Activated CD8-positive, alpha-beta memory T cell treated with anti-CD3 and anti-CD28 coated beads, Interleukin-2, amount 50 U/mL, for 24 hours (primary cell): ENCODE data around the gene LCA5.
"Not testable (repeated sequence)": the region's sequence is repeated elsewhere in the genome, so short reads cannot be mapped to it uniquely, and the experiment has no call there.

Experiments
- DNase-seq: peaks from one replicate; pipeline ENCODE4 v3.0.0-alpha.2; 2020; ENCODE audit errors: extremely low read depth

The LCA5 gene

DNA sequence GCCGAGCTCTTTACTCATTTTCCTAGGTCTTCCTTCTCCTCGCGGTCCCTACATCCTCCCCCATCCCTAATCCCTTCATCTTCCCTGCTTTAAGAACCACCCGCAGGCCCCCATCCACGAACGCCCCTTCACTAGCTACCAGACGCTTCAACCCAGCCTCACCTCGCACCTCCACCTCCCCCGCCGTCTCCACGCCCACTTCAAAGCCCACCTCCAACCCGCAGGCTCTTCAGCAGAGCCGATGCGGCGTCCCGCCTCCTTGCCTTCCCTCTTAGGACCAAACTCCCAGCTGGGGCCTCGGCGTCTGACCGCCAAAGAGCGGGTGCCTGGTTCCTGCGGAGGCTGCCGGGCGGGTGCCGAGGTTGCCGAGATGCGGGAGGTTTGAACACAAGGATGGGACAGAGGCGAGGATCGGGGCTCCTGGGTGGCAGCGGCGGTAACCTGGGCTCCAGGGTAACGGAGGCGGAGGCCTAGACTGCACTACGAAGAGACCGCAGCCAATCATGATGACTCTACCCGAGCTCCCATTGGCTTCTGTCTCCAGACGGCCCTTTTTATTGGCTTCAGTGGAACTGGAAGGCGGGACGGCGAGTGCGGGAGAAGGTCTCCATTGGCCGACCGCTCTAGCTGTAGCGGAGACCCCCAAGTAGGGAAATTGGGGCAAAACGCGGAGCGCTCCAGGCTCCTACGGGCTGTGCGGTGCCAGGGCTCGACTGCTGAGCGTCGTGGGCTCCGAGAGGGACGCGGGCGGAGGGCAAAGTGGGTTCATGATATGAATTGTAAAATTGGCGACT, at the start of gene LCA5:
Gene LCA5 (minus strand): TSS at position 477 of the 794 bp plus-strand sequence. CDS start 18,536 bp downstream, outside the sequence.
- DNase-seq: peak; percentile 54

GRCh38 chr6:79586548-79586947, 49.3 kb upstream of the LCA5 start:
- no peak for DNase-seq

- DNase-seq: no peak
Measured at GRCh38 chr6:79584332-79584731, 47.1 kb upstream of the LCA5 start.

DNA sequence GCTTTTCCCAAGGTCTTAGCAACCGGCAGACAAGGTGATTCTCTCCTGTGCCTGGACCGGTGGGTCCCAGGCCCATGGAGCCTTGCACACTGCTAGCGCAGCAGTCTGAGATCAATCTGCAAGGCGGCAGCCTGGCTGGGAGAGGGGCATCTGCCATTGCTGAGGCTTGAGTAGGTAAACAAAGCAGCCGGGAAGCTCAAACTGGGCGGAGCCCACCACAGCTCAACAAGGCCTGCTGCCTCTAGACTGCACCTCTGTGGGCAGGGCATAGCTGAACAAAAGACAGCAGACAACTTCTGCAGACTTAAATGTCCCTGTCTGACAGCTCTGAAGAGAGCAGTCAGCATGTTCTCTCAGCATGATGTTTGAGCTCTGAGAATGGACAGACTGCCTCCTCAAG, 40.7 kb upstream of the LCA5 start:
- not testable (repeated sequence) for DNase-seq

DNA sequence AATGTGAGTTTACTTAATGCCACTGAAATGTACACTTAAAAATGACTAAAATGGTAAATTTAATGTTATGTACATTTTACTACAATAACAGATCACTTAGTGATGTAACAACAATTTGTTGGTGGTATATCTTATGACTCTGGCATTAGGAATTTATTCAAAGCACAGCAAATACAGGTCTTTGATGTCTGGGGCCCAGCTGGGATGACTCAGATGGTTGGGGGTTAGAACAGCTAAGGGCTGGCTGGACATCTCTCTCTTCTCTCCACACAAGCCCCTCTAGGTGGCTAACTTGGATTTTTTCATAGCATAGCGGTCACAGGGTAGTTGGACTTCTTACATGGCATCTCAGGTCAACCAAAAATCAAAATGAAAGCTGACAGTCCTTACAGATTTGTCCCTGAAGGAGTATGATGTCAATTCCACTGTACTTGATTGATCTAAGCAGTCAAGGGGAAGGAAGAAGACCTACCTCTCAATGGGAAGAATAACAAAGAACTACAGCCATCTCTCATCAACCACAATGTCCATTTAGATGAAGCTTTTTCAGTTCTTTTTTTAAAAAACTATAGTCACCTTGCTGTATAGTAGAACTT, 37.5 kb upstream of the LCA5 start:
- DNase-seq: no peak

- DNase-seq: no peak
Measured at GRCh38 chr6:79574174-79574573, 36.9 kb upstream of the LCA5 start.

- no peak for DNase-seq
Measured at GRCh38 chr6:79571030-79571367, 33.8 kb upstream of the LCA5 start.

- DNase-seq: no peak
Measured at GRCh38 chr6:79570129-79571029, 33.1 kb upstream of the LCA5 start.

GRCh38 chr6:79568996-79569395, 31.8 kb upstream of the LCA5 start:
- no peak for DNase-seq

DNA sequence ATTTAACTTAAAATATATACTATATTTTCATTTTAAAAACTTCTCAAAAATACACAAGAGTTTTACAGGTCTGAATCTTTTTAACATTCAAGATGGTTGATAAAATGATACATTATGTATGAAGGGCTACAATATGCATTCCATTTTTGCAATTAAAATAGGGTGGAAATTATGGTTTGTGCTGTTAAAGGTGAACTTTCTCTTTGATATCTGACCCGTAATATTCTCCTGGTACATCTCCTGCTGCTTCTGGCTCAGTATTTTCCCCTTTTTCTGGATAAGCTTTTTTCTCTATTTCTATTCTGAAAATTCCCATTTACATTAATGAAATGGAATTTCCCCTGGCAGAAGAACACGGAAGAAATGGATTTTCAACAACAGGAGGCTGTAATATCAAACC, 27.4 kb upstream of the LCA5 start:
- DNase-seq: no peak

DNA sequence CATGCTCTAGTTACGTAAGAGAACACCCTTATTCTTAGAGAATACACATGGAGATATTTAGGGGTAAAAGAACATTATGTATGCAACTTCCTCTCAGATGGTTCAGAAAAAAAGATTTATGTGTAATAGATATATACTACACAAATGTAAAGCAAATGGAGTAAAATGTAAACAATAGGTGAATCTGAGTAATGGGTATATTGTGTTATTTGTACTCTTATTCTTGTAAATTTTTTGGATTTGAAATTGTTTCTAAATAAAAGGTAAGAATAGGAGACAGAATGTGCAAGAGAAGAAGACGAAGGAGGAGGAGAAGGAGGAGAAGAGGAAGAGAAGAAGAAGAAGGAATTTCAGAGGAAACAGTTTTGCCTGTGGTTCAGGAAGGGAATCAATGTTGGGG, 22.5 kb upstream of the LCA5 start:
- no peak for DNase-seq

- DNase-seq: no peak
Measured at GRCh38 chr6:79557673-79558467, 20.6 kb upstream of the LCA5 start.

- no peak for DNase-seq
Measured at GRCh38 chr6:79554305-79554704, 17.1 kb upstream of the LCA5 start.

DNA sequence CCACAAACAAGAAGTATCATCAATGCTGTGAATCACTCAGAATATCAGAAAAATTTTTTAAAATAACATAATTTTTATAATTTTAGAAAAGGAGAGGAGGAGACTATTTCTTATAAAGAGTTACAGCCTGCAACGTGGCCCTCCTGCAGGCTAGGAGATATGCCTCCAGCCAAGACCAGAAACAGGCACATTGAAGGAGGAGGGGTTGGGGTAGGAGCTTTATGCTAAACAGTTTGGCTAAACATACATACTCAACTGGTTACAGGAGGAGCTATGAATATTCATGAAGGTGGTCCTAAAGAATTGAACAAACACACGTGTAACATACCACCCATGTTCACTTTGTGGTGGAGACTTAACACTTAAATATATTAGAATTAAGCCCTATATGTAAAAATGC, 14.2 kb upstream of the LCA5 start:
- DNase-seq: no peak

- no peak for DNase-seq
Measured at GRCh38 chr6:79548304-79548703, 11.1 kb upstream of the LCA5 start.

GRCh38 chr6:79546186-79546585, 9.0 kb upstream of the LCA5 start:
- DNase-seq: no peak

GRCh38 chr6:79544939-79545450, 7.8 kb upstream of the LCA5 start:
- DNase-seq: no peak

GRCh38 chr6:79544299-79544927, 7.2 kb upstream of the LCA5 start:
- DNase-seq: no peak

- no peak for DNase-seq
Measured at GRCh38 chr6:79543886-79544285, 6.7 kb upstream of the LCA5 start.

- no peak for DNase-seq
Measured at GRCh38 chr6:79543411-79543810, 6.2 kb upstream of the LCA5 start.
